A549 (cell line): Measurements from ENCODE around the gene PLA2G2A. TPM values are rescaled to one million over a fixed set of nuclear protein-coding genes. Genes with fewer than 3 reads are reported as not detected.

Experiments used
- ATAC-seq, 2 experiments: fragments of 200-7000 bp in 1 of 2; fragments of >200 bp in 1 of 2; cut with Nextera tagmentation in 1 of 2; cut with Tn5 transposase in 1 of 2; 3 replicates each; pipeline versions ENCODE4 v1.8.0 to v1.9.1; 2018 to 2020; ENCODE audit warnings: mild to moderate bottlenecking in 1 of 2, moderate library complexity in 1 of 2
- CTCF ChIA-PET: fragments of 300-600 bp; sonication (Branson Sonifier 250); formaldehyde crosslinking; extraction: SDS; loops from one replicate; lab custom pipeline; 2021; ENCODE audit warnings: antibody characterized with exemption, inconsistent platforms; lab: Yijun Ruan, JAX
- POLR2A ChIA-PET: fragments of 350-600 bp; formaldehyde crosslinking; extraction: SDS; loops from one replicate; lab custom pipeline; 2021; ENCODE audit warnings: antibody characterized with exemption, inconsistent platforms; lab: Yijun Ruan, JAX
- DNase-seq, 2 experiments: peaks; one replicate each; pipeline versions ENCODE4 v3.0.0 to v3.0.0-alpha.2; 2011 to 2016; ENCODE audit warnings: low read depth in 1 of 2, low spot score in 1 of 2
- FAIRE-seq: peaks from 2 replicates; lab custom pipeline; 2011; peaks lifted over from hg19 to GRCh38; lab: Jason Lieb, UNC
- H3K27ac ChIP-seq, 2 experiments: fragments of >200 bp; sonication (Bioruptor Twin); formaldehyde crosslinking; 3 replicates each; pipeline ENCODE4 v1.5.1; 2016 to 2017
- H3K4me1 ChIP-seq: fragments of >200 bp; sonication (Bioruptor Twin); formaldehyde crosslinking; 3 replicates; pipeline ENCODE4 v1.6.1; 2016
- H3K4me2 ChIP-seq: fragments of >200 bp; sonication (Bioruptor Twin); formaldehyde crosslinking; 3 replicates; pipeline ENCODE4 v1.6.1; 2016
- H3K4me3 ChIP-seq: fragments of >200 bp; sonication (Bioruptor Twin); formaldehyde crosslinking; 3 replicates; pipeline ENCODE4 v1.5.1; 2016
- H3K9me3 ChIP-seq: fragments of >200 bp; sonication (Bioruptor Twin); formaldehyde crosslinking; 3 replicates; pipeline ENCODE4 v1.6.1; 2016
- CBX2 ChIP-seq: fragments of 200-600 bp; sonication (generic); IDR thresholded peaks from 2 replicates; pipeline ENCODE4 v1.6.1; 2016; ENCODE audit warnings: low read depth, mild to moderate bottlenecking, borderline replicate concordance
- CEBPB ChIP-seq, 2 experiments: fragments of >200 bp in 1 of 2; sonication (Bioruptor Twin) in 1 of 2; formaldehyde crosslinking in 1 of 2; IDR thresholded peaks; 2 replicates each; pipeline ENCODE4 v1.6.1; 2012 to 2016
- CHD4 ChIP-seq: fragments of 200-600 bp; sonication (generic); IDR thresholded peaks from 2 replicates; pipeline ENCODE4 v1.6.1; 2016; ENCODE audit warnings: antibody characterized with exemption, mild to moderate bottlenecking, borderline replicate concordance
- EHMT2 ChIP-seq: fragments of 200-600 bp; sonication (generic); IDR thresholded peaks from 2 replicates; pipeline ENCODE4 v1.6.1; 2016; ENCODE audit warnings: antibody characterized with exemption, low read depth, mild to moderate bottlenecking, moderate library complexity
- ESRRA ChIP-seq: fragments of 150-350 bp; IDR thresholded peaks from 2 replicates; pipeline ENCODE4 v1.6.1; 2014; ENCODE audit warnings: mild to moderate bottlenecking, low read length, borderline replicate concordance
- FOSL2 ChIP-seq, 2 experiments: fragments of 450-650 bp in 1 of 2; fragments of >200 bp in 1 of 2; sonication (Bioruptor Twin) in 1 of 2; formaldehyde crosslinking; IDR thresholded peaks; 2 replicates each; pipeline versions ENCODE4 v1.5.0 to v1.6.1; 2016 to 2020; ENCODE audit warnings: mild to moderate bottlenecking in 1 of 2, moderate library complexity in 1 of 2
- FOXS1 ChIP-seq: fragments of 250-450 bp; sonication (Bioruptor Pico); IDR thresholded peaks from 2 replicates; pipeline ENCODE4 v1.5.0; 2020; ENCODE audit warnings: mild to moderate bottlenecking, moderate library complexity
- GATA3 ChIP-seq: IDR thresholded peaks from 2 replicates; pipeline ENCODE4 v1.6.1; 2012; ENCODE audit warnings: borderline replicate concordance
- HEYL ChIP-seq: fragments of 250-450 bp; sonication (Bioruptor Pico); IDR thresholded peaks from 2 replicates; pipeline ENCODE4 v1.8.0; 2021; ENCODE audit warnings: mild to moderate bottlenecking, moderate library complexity
- HOXA7 ChIP-seq: fragments of 250-450 bp; sonication (Bioruptor Pico); IDR thresholded peaks from 2 replicates; pipeline ENCODE4 v1.5.0; 2020; ENCODE audit warnings: mild to moderate bottlenecking, moderate library complexity
- HOXB13 ChIP-seq: fragments of 250-450 bp; sonication (Bioruptor Pico); IDR thresholded peaks from 2 replicates; pipeline ENCODE4 v1.5.0; 2020; ENCODE audit warnings: low read depth, mild to moderate bottlenecking, moderate library complexity
- KDM1A ChIP-seq: fragments of 200-600 bp; sonication (generic); IDR thresholded peaks from 2 replicates; pipeline ENCODE4 v1.6.1; 2016; ENCODE audit warnings: low read depth, mild to moderate bottlenecking
- KDM5A ChIP-seq: fragments of 200-600 bp; sonication (generic); IDR thresholded peaks from 2 replicates; pipeline ENCODE4 v1.6.1; 2016; ENCODE audit warnings: antibody characterized with exemption, mild to moderate bottlenecking
- MYC ChIP-seq: IDR thresholded peaks from 2 replicates; pipeline ENCODE4 v1.6.1; 2012; ENCODE audit warnings: mild to moderate bottlenecking, inconsistent platforms, low read length, improper control_type of control experiment, borderline replicate concordance
- POLR2AphosphoS2 ChIP-seq: conservative IDR thresholded peaks from 2 replicates; pipeline ENCODE4 v1.6.1; 2012; ENCODE audit warnings: low read length, improper control_type of control experiment, inconsistent platforms
- RFX5 ChIP-seq: fragments of 450-650 bp; IDR thresholded peaks from 2 replicates; pipeline ENCODE4 v1.7.1; 2014; ENCODE audit warnings: antibody characterized with exemption, mild to moderate bottlenecking, moderate library complexity
- RNF2 ChIP-seq: fragments of 200-600 bp; sonication (generic); IDR thresholded peaks from 2 replicates; pipeline ENCODE4 v1.6.1; 2016; ENCODE audit warnings: low read depth, mild to moderate bottlenecking, antibody characterized with exemption, moderate library complexity, borderline replicate concordance
- TP53 ChIP-seq: fragments of 250-450 bp; sonication (Bioruptor Pico); IDR thresholded peaks from 2 replicates; pipeline ENCODE4 v1.5.0; 2021; ENCODE audit warnings: mild to moderate bottlenecking, moderate library complexity
- WGBS: methylation state at CpG from one replicate; pipeline ENCODE4 v1.1.6; 2017; ENCODE audit errors: missing lambda C conversion rate; 5-methylcytosine and 5-hydroxymethylcytosine counted together
- polyA plus RNA-seq, 4 experiments: library from polyadenylated mRNA; depleted of rRNA in 3 of 4; stranded (reverse); fragments of >200 nt; fragmentation: RNase III in 1 of 4; extraction: RNeasy Plus Mini Kit Qiagen cat#74134 plus additional on column Dnase treatment in 1 of 4; gene quantifications; 2 replicates in 3 of 4; 3 replicates in 1 of 4; pipeline ENCODE4 v1.2.3, GENCODE V29; 2011 to 2017
- TF ChIP-seq, protein P1 (sequence below): fragments of 200-600 bp; sonication (generic); IDR thresholded peaks from 2 replicates; pipeline ENCODE4 v1.6.1; 2016; ENCODE audit warnings: antibody characterized with exemption, mild to moderate bottlenecking, moderate library complexity
- TF ChIP-seq, protein P2 (sequence below): fragments of 450-650 bp; IDR thresholded peaks from 2 replicates; pipeline ENCODE4 v1.6.1; 2014; ENCODE audit warnings: antibody characterized with exemption
- TF ChIP-seq, protein P3 (sequence below): fragments of 250-450 bp; sonication (Bioruptor Pico); IDR thresholded peaks from 2 replicates; pipeline ENCODE4 v1.5.0; 2021; ENCODE audit warnings: mild to moderate bottlenecking, moderate library complexity, borderline replicate concordance
- TF ChIP-seq, protein P4 (sequence below): IDR thresholded peaks from 2 replicates; pipeline ENCODE4 v1.6.1; 2012

PLA2G2A gene
- polyA plus RNA-seq, 2 of the 4 experiments (the other 2 are of a cell fraction): 0.13 TPM; not detected in 1

DNA sequence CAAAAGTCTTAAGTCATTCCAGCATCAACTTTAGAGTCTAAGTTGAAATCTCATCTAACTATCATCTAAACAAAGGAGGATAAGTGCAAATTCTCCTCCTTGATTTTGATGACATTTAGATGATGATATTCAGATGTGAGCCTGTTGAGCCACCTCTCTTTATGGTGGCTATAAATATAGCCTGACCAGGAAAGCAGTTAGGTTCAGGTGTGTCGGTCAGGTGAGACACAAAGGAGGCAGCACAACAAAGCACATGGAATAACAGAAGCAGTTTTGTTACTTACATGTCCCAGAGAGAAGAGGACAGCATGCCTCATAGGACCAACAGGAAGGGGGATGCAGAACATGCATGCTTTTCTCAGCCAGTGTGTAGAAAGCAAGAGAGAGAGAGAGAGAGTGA is 30.6 kb upstream of the PLA2G2A start:
- peaks cover 4% of the 10 kb centered on the region; the same call in 1 of the 3 replicates for H3K9me3 ChIP-seq
- H3K27ac ChIP-seq: no peak overlapping the region
- H3K4me1 ChIP-seq: no peaks in the 10 kb centered on the region
- ChIA-PET POLR2A (no interaction called here), CTCF (no interaction called here)
- ATAC-seq (no peak), FAIRE-seq (no peak)
- no peak overlapping the region for H3K4me3 ChIP-seq
- 0% methylated on average over 1 of the region's 1 CpG for WGBS
- no peak overlapping the region for H3K4me2 ChIP-seq
- TF ChIP-seq HOXA7 (CRISPR knock-in tag) (no peak), FOXS1 (CRISPR knock-in tag) (no peak), KDM5A (no peak), MYC (no peak), CHD4 (no peak), HEYL (no peak), POLR2AphosphoS2 (no peak), RNF2 (no peak), EHMT2 (no peak), GATA3 (no peak), CEBPB (IDR thresholded peaks at IDR 0.05) (no peak), ESRRA (no peak), RFX5 (no peak), CBX2 (no peak), HOXB13 (no peak)
- TF ChIP-seq, protein P1, sequence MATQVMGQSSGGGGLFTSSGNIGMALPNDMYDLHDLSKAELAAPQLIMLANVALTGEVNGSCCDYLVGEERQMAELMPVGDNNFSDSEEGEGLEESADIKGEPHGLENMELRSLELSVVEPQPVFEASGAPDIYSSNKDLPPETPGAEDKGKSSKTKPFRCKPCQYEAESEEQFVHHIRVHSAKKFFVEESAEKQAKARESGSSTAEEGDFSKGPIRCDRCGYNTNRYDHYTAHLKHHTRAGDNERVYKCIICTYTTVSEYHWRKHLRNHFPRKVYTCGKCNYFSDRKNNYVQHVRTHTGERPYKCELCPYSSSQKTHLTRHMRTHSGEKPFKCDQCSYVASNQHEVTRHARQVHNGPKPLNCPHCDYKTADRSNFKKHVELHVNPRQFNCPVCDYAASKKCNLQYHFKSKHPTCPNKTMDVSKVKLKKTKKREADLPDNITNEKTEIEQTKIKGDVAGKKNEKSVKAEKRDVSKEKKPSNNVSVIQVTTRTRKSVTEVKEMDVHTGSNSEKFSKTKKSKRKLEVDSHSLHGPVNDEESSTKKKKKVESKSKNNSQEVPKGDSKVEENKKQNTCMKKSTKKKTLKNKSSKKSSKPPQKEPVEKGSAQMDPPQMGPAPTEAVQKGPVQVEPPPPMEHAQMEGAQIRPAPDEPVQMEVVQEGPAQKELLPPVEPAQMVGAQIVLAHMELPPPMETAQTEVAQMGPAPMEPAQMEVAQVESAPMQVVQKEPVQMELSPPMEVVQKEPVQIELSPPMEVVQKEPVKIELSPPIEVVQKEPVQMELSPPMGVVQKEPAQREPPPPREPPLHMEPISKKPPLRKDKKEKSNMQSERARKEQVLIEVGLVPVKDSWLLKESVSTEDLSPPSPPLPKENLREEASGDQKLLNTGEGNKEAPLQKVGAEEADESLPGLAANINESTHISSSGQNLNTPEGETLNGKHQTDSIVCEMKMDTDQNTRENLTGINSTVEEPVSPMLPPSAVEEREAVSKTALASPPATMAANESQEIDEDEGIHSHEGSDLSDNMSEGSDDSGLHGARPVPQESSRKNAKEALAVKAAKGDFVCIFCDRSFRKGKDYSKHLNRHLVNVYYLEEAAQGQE: no peak
- TF ChIP-seq, protein P2, sequence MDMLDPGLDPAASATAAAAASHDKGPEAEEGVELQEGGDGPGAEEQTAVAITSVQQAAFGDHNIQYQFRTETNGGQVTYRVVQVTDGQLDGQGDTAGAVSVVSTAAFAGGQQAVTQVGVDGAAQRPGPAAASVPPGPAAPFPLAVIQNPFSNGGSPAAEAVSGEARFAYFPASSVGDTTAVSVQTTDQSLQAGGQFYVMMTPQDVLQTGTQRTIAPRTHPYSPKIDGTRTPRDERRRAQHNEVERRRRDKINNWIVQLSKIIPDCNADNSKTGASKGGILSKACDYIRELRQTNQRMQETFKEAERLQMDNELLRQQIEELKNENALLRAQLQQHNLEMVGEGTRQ: no peak
- TF ChIP-seq, protein P3, sequence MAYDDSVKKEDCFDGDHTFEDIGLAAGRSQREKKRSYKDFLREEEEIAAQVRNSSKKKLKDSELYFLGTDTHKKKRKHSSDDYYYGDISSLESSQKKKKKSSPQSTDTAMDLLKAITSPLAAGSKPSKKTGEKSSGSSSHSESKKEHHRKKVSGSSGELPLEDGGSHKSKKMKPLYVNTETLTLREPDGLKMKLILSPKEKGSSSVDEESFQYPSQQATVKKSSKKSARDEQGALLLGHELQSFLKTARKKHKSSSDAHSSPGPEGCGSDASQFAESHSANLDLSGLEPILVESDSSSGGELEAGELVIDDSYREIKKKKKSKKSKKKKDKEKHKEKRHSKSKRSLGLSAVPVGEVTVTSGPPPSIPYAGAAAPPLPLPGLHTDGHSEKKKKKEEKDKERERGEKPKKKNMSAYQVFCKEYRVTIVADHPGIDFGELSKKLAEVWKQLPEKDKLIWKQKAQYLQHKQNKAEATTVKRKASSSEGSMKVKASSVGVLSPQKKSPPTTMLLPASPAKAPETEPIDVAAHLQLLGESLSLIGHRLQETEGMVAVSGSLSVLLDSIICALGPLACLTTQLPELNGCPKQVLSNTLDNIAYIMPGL (CRISPR knock-in tag): no peak
- TF ChIP-seq, protein P4, sequence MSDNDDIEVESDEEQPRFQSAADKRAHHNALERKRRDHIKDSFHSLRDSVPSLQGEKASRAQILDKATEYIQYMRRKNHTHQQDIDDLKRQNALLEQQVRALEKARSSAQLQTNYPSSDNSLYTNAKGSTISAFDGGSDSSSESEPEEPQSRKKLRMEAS: no peak
- TF ChIP-seq, all 56 proteins: peak for 0
- DNase-seq: no peak

DNA sequence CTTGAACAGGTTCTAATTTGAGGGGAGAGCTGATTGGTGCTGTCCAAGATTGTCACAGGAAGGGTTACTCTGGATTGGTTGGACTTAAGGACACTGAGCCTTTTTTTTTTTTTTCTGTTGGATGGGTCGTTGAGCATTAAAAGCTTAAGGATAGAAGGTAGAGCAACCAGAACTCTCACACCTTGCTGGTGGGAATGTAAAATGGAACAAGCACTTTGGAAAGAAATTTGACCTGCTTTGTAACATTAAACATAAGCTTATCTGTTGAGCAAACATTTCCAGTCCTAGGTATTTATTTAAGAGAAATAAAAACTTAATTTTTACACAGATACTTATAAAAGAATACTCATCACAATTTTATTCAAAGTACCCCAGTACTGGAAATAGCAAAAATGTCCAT is 29.8 kb upstream of the PLA2G2A start:
- Histone ChIP-seq H3K27ac (no peak overlapping the region), H3K4me2 (no peak overlapping the region)
- POLR2A ChIA-PET: interaction anchor here (0.7 kb wide), 1 partner anchor 468 kb away, joined by 4 read pairs; no protein-coding TSS in a partner anchor
- WGBS: 5% methylated on average over 1 of the region's 1 CpG
- DNase-seq (no peak), ATAC-seq (no peak)
- no peak for TF ChIP-seq CEBPB (IDR thresholded peaks at IDR 0.05)
- no peak for TF ChIP-seq TP53 (CRISPR knock-in tag)
- TF ChIP-seq FOSL2 (IDR thresholded peaks at IDR 0.05): no peak
- TF ChIP-seq FOSL2 (CRISPR knock-in tag; IDR thresholded peaks at IDR 0.05): no peak
- no peak for TF ChIP-seq KDM1A
- TF ChIP-seq, all 56 proteins: peak for 0
- no peaks in the 10 kb centered on the region for H3K4me1 ChIP-seq
- CTCF ChIA-PET: interaction anchor here (0.7 kb wide), 1 partner anchor 258 kb away, joined by 3 read pairs; no protein-coding TSS in a partner anchor
- no peak for FAIRE-seq
- no peak overlapping the region for H3K4me3 ChIP-seq
- peaks cover 4% of the 10 kb centered on the region; the same call in 1 of the 3 replicates for H3K9me3 ChIP-seq
